ENCODE results near the gene SDF4. TPM values are rescaled to one million over a fixed set of nuclear protein-coding genes. Genes with fewer than 3 reads are reported as not detected.

SDF4 gene
- total RNA-seq, 2 experiments from 2014 or later: 142 to 147 TPM

DNA sequence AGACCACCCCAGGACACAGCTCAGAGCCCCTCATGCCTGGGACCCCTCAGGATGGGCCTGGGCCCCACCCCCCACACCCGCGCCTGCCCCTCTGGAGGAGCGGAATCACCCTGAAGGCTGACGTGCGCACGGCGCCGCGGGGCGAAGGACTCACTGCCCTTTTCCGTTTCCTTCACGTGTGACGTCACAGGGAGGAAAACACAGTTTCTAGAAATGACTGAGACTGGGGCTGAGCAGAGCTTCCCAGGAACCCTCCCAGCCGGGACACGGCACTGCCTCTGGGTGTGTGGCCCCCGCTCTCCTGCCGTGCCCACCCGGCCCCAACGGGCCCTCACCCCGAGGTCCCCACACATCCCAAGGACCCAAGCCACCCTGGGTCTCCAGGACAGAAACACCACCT, 12.5 kb downstream of the SDF4 start:
- ChIA-PET CTCF (interaction anchor here (1.7 kb wide), 1 partner anchor 97 kb away, joined by 6 read pairs; no protein-coding TSS in a partner anchor), POLR2A (no interaction called here)

DNA sequence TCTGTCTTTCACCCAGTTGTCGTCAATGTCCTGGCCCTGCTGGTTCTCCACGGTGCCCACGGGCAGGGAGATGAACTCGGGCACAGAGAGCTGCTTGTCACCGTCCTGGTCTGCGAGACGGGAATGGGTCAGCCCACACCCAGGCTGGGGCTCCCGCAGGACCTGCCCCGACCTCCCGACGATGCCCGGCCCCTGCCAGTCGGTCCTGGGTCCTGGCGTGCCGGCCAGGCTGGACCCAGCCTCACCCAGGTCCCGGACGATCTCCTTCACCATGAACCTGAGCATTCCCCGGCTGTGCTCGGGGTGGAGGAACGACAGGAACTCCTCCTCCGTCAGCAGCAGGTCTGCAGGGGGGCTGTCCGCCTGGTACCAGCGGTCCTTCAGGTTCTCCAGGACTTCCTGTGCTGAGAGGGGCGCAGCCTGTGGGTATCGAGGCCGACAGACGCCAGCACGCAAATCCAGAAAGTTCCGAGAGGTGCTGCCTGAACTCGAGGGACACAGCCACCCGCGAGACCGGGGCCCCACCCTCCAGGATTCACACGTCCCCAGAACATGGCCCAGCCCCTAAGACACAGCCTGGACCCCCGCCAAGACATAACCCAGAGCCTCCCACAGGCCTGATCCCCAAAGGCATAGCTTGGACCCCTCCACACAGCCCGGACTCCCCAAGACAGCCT, 13.1 kb downstream of the SDF4 start:
- POLR2A ChIA-PET: interaction anchor here (0.8 kb wide), 1 partner anchor 10 kb away, joined by 3 read pairs; no protein-coding TSS in a partner anchor

GRCh38 chr1:1217621-1218523, 13.9 kb downstream of the SDF4 start:
- POLR2A ChIA-PET: interaction anchor here (0.8 kb wide), 1 partner anchor 10 kb away, joined by 3 read pairs; no protein-coding TSS in a partner anchor

More for the DNA sequence above, 13.1 kb downstream of the SDF4 start:
- CTCF ChIA-PET: interaction anchor here (1.7 kb wide), 1 partner anchor 97 kb away, joined by 6 read pairs; no protein-coding TSS in a partner anchor

DNA sequence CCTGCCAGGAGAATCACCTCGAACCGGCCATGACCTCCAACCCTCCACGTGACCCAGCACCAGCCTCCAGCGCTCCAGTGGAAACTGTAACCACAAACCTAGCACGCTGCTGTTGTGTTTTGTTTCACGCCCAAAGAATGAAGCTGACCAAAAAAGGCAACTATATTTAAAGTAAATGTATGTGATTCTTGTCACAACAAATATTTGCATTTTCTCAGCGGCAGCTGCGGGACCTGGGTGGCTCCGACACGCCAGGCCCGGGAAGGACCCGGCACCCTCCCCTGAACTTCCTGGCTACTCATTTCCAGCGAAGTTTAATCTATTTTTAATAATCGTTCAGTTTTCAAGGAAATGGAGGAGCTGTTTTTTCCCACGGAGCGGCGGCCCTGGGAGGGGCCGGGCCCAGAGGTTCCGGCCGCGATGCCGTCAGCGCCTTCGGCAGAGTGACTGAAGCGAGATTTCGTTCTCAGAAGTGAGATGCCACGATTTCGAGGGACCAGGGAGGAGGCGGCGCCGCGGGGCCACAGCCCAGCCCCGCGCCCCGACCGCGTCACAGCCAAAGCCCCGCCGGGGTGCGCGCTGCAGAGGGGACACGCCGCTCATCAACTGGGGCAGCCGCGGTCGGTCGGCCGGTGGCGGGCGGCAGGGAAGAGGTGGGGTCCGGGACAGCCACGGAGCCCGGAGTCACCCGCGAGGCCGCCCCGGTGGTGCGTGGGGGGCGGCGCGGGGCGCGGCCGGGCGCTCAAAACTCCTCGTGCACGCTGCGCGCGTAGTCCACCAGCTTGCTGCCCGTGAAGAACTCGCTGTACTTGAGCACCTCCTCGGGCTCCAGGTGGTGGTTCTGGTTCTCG, 14.8 kb downstream of the SDF4 start:
- CTCF ChIA-PET: interaction anchor here (0.9 kb wide), 1 partner anchor 14 kb away, joined by 3 read pairs; the partner anchor contains the start of genes B3GALT6 and SDF4
- POLR2A ChIA-PET: interaction anchor here (0.7 kb wide), 1 partner anchor 14 kb away, joined by 3 read pairs; no protein-coding TSS in a partner anchor

More at GRCh38 chr1:1217621-1218523, 13.9 kb downstream of the SDF4 start:
- CTCF ChIA-PET: interaction anchor here (1.7 kb wide), 1 partner anchor 96 kb away, joined by 6 read pairs; no protein-coding TSS in a partner anchor

- POLR2A ChIA-PET: interaction anchor here (0.6 kb wide), 1 partner anchor 44 kb away, joined by 3 read pairs; no protein-coding TSS in a partner anchor
- CTCF ChIA-PET: interaction anchor here (0.9 to 1.2 kb wide), 4 partner anchors 15 to 152 kb away, joined by 3 to 6 read pairs (median 3); partner anchors contain the start of genes B3GALT6 and SDF4
These were observed 15.8 kb downstream of the SDF4 start for GRCh38 chr1:1215881-1216605.

- CTCF ChIA-PET: interaction anchor here (0.9 to 1.2 kb wide), 3 partner anchors 85 to 151 kb away, joined by 3 to 6 read pairs (median 3); no protein-coding TSS in a partner anchor
- POLR2A ChIA-PET: no interaction called here
These were observed 16.6 kb downstream of the SDF4 start for GRCh38 chr1:1215080-1215676.

- CTCF ChIA-PET: interaction anchor here (1.0 to 1.6 kb wide), 3 partner anchors 13 to 91 kb away, joined by 3 to 6 read pairs (median 3); no protein-coding TSS in a partner anchor
- POLR2A ChIA-PET: interaction anchor here (0.5 to 1.8 kb wide), 4 partner anchors 13 to 159 kb away, joined by 3 to 4 read pairs (median 4); no protein-coding TSS in a partner anchor
These were observed 18.2 kb downstream of the SDF4 start, which contains the start of gene TNFRSF4 for GRCh38 chr1:1213345-1214265. TNFRSF4 (minus strand) TSS chr1:1214153; CDS start chr1:1214127, 26 bp downstream.

- CTCF ChIA-PET: interaction anchor here (1.0 to 1.6 kb wide), 3 partner anchors 14 to 91 kb away, joined by 3 to 6 read pairs (median 3); no protein-coding TSS in a partner anchor
- POLR2A ChIA-PET: interaction anchor here (0.5 to 1.8 kb wide), 4 partner anchors 12 to 159 kb away, joined by 3 to 4 read pairs (median 4); no protein-coding TSS in a partner anchor
These were observed 18.9 kb downstream of the SDF4 start for GRCh38 chr1:1212780-1213344.

DNA sequence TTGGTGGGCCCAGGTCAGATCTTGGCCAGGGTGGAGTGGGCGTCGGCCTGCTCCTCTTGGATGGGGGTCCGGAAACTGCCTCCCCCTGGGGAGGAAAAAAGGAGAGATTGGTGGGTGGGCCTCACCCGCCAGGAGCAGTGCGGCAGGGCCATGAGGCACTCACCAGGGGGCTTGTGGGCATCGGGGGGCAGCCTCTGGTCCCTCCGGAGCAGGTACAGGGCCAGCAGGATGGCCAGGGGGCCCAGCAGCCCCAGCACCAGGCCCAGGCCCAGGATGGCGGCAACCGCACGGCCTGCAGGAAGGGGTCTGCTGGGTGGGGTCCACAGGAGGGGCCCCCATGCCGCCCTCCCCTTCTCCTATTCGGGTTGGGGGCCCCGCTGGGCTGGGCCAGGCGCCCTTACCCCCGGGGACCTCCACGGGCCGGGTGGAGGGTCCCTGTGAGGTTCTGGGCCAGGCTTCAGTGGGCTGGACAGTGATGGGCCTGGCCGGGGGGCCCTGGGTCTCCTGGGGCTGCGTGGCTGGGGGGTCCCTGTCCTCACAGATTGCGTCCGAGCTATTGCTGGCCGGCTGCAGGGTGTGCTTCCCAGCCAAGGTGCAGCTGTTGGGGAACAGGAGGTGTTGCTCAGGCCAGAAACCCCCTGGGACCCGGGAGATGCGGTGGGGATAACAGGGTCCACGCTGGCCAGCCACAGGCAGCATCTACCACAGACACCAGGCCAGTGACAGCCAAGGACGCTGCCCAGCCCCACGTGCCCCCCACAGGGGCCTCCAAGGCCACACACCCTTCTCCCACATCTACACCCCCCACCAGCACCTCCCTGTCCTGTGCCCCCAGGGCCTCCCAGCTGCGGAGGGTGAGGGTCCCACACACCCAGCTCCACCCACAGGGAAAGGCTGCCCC, 20.0 kb downstream of the SDF4 start:
- POLR2A ChIA-PET: no interaction called here
- CTCF ChIA-PET: no interaction called here

- ChIA-PET CTCF (interaction anchor here (2.9 kb wide), 1 partner anchor 20 kb away, joined by 6 read pairs; no protein-coding TSS in a partner anchor), POLR2A (no interaction called here)
These were observed 20.9 kb downstream of the SDF4 start for GRCh38 chr1:1210726-1211540.

GRCh38 chr1:1208713-1209433, 22.9 kb downstream of the SDF4 start:
- POLR2A ChIA-PET: interaction anchor here (0.6 to 1.1 kb wide), 3 partner anchors 9 to 249 kb away, joined by 3 to 5 read pairs (median 3); no protein-coding TSS in a partner anchor

DNA sequence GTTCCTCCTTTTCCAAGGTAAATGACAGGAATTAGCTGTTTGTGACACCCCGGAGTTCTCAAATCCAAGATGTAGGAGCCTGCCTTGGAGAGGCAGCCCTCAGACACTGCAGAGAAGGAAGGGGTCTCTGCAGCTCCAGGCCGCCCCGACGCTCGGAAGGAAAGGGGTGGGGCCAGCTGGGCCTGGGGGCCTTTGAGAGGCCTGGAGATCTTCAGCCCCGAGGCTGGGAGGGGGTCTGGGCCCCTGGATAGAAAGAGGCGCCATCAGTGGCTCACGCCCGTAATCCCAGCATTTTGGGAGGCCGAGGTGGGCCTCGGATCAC, 24.3 kb downstream of the SDF4 start:
- ChIA-PET CTCF (interaction anchor here (1.2 to 2.1 kb wide), 2 partner anchors 85 to 174 kb away, joined by 3 to 7 read pairs; no protein-coding TSS in a partner anchor), POLR2A (interaction anchor here (0.6 to 1.6 kb wide), 3 partner anchors 20 to 144 kb away, joined by 3 to 5 read pairs (median 4); partner anchors contain the start of gene SDF4)

More at GRCh38 chr1:1208713-1209433, 22.9 kb downstream of the SDF4 start:
- CTCF ChIA-PET: interaction anchor here (1.0 to 2.9 kb wide), 3 partner anchors 22 to 86 kb away, joined by 3 to 7 read pairs (median 6); partner anchors contain the start of gene TTLL10

DNA sequence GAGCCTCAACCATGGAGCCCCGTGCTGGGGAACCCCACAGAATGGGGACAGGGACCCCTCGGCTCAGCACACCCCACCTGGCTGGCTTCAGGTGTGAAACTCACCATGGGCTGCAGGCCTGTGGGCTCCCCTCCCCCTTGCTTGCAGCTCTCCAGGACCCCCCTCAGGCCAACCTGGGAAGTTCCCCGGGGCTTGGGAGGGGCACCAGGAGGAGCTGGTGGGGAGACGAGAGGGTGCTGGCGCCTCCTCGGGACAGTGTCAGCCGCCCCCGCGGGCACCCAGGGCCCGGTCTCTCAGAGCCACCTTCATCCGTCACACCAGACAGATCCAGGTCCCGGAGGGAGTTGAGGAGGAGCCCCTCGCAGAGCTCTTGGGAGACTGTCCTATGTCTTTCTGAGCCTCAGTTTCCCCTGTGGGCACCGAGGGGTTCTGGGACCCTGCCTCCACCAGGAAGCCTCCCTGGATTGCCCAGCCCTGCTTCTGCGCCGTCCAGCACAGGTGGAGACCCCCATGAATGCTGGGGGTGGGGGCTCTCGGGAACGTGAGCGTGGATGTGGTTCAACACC, 24.8 kb downstream of the SDF4 start:
- CTCF ChIA-PET: interaction anchor here (1.2 to 2.1 kb wide), 2 partner anchors 84 to 174 kb away, joined by 3 to 7 read pairs; no protein-coding TSS in a partner anchor
- POLR2A ChIA-PET: interaction anchor here (0.6 to 1.6 kb wide), 3 partner anchors 21 to 143 kb away, joined by 3 to 5 read pairs (median 4); partner anchors contain the start of gene SDF4

Data from activated CD8-positive, alpha-beta memory T cell treated with anti-CD3 and anti-CD28 coated beads for 36 hours (primary cell).